Measurements from ENCODE around the gene GDPD2.

GDPD2 gene

DNA sequence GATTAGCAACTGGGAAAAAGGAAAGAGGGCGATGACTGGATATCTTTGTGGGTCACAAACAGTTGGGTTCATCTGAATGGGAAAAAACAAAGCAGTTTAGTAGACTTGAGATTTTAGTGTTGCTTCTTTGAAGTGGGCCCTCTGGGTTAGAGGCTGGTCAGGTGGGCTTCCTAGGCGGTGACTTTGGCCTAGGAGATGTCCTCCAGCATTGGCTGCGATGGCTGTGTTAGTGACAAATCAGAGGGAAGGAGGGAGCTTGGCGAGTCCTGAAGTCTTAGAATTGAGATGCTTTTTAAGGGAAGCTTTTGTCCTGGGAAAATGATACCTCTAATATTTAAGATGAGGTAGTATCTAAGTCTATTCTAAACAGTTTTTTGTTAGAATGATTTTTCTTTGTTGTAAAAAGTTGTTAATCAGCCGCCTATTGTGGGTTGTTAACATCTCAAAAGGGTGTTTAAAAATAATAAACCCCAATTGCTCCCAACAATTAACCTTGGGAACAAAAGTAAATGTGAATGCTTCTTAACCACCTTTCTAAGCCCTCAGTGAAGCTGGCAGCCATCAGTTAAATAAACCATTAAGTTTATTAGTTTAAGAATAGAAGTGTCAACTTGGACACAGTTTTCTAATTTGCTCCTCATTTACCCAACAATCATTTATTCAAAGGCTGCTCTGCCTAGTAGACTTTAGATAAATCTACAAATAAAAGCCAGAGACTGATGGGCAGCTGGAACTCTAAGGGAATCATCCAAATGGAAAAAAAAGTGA lies 53.2 kb downstream of the GDPD2 start:
- no peak for DNase-seq (ENCODE audit: low spot score)

DNA sequence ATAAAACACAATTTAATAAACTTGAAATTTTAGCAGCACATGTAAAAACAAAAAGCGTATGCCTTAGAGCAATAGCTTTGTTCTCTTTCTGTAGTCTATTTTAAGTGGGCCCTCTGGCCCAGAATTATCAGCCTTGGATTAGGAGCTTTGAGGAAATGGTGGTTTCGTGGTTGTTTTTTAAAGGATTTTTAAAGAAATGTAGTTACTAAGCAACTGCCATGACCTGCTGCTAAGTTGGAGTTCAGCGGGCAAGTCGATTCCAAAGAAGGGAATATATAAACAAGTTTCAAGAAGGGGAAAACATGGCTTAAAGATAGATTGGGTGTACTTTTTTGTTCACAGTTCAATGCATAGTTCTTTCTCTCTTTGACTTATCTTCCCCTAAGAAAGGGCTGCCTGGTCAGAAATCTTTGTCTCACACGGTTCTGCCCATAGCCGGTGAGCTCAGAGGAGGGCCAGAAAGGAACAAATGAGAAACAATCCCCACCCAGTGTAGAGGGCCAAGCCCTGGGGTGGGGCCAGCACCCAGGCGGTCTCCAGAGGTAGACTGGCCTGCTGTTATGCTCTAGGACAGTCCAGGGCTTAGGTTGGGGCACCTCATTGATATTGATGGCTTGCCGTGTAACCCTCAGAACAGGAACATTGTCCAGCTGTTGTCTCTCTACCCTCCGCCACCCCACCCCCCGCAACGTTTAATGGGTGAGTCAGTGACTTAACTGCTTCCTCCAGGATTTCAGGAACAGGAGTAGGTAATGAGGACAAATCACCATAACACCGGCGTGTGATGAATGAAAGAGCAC lies 54.0 kb downstream of the GDPD2 start:
- no peak for DNase-seq (ENCODE audit: low spot score)

DNA sequence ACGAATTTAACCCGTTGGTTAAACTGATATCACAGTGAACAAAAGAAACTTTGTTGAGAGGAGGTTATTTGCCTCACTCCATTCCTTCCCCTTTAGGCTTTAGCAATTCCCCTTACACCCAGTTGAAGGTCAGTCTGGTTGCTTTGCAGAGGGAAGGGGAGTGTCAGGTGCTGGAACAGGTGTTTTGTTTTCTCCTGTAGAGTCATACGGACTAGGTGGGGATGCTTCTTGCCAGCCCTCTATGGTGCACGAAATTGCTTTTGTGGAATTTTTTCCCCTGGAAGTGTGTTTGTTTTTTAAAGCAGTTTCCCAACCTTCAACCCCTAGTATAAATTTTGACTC lies 54.6 kb downstream of the GDPD2 start:
- no peak for DNase-seq (ENCODE audit: low spot score)

DNA sequence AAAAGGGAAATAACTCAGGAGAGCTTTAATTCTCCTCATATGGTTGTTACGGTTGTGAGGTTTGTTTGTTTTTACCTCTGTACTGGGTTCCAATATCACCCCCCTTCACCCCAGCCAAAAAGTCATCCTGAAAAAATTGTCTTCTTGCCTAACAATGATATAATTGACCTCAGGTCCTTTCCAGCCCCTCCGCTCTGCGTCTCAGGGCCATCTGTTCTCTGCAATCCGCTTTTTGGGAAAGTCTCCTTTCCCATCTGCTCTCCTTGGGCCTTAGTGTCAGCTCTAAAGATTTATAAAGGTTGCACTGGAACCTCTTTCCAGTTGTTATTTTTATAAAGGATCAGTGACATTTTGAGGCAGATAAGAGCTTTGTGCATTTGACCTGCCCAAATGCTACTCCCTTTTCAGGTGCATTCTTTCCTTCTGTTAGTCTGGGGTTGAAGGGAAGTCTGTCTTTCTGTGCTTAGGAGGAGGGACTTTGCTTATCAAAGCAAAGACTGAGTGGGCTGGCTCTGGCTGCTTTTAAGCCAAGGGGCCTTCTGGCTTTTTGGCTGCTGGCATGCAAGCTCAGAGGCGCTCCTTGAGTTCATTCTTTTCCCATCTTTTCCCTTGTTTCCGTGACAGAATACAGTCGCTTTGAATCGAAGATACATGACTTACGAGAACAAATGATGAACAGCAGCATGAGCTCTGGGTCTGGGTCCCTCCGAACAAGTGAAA lies 55.6 kb downstream of the GDPD2 start:
- DNase-seq (ENCODE audit: low spot score): peak; percentile 46

DNA sequence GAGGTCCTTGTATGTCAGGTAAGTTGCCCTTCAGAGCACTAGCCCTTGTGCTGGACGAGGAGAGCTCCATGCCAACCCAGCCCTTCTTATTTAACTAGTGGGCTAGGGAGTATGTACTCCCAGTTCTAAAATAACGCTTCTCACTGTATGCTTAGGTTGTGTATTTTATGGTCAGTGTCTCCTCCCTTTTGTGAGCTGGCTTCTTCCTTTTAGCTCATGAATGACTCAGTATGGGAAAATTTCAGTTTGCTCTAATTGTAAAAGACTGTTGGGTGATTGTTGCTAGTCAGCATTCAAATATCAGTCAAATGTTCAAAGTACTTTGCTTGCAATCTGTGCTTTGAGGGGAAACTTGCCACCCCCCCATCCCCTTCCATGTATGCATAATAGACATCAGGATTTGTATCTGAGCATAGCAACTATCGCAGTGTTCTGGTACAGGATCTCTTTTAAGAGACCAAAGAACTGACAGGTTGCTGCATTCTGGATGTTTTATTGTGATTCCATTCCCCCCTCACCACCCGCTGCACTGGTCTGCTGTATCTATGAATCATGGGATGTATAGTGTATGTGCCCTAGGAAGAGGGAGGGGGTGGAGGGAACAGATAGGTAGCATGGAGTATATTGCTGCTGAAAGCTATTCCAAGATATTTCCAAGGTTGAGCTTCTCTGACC lies 56.3 kb downstream of the GDPD2 start:
- DNase-seq (ENCODE audit: low spot score): no peak

DNA sequence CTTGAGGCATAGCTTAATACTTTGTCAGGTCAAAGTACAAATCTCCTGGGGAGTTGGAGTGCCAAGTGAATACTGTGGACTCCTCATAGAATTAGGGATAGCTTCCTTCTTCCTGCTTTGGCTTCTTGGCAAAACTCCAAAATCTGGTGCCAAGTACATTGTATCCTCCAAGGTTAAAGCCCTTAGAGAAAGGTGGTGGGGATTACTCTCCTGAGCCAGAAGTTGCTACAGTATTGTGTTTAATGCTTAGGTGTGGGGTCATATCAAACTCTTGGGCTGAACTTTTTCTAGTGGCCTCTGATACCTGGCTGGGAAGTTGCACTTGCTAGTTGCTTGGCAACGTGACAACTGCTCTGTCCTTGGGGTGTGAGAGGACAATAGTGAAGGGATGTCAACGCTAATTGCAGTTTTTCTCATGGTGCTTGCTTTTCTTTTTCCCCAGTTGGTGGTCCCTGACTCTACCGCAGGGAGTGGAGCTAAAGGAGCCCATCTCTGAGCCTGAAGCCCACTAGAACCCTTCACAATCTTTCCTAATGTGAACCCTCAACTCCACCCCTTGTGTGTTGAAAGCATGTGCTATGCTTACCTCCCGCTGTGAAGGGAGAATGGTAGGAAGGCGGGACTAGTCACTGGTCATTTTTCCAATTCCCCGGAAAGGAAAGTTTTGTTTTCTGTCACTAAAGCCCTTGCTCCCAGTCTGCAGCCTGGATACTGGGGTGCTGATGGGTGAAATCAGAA lies 57.0 kb downstream of the GDPD2 start:
- no peak for DNase-seq (ENCODE audit: low spot score)

DNA sequence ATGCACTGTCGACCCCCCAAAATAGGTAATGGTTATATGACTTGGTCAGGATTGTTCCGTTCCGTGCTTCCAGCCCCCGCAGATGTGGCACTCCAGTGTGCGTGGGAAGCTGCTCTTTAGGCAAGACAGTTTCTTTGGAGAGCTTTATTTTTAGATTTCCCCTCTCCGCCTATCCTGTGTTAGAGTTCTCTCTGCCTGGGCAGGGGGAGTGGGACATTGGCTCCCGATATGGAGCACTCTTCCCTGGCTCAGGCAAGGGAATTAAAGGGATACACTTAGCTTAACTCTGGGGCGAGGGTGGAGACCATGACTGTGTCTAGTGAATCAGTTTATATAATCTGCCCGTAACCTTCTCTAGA lies 57.5 kb downstream of the GDPD2 start:
- DNase-seq (ENCODE audit: low spot score): no peak

DNA sequence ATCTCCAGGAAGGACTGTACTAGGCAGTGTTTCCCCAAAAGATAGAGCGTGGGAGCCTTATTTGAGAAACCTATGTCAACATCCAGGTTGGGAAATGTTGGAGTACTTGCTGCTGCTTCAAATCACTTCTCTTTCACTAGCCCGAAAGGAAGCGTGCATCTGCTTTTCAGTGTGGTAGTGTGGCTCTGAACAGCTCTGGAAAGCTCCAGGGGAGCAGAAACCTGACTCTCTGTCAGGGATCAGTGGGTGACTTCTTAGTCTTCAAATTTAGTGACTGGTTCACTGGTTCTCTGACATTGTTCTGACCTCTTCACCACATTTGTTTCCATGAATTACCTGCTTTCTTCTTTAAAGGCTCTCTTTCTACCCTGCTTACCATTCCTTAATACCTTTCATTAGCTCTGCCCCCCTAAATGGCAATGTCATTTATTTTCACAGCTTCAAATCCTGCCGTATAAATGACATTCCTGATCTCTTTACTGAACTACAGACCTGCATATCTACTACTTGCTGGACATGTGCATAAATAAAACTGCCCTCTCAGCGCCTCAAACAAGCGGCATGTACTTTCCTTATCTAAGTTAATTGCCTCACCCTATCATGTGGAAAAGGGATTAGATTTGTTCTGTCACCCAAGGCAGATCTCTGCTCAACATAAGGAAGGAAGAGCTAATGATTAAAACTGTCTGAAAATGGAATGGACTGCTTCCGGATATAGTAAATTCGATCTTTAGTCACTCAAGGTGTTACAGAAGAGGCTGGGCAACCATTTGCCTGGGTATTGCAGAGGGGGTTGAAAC lies 58.6 kb downstream of the GDPD2 start:
- no peak for DNase-seq (ENCODE audit: low spot score)

DNA sequence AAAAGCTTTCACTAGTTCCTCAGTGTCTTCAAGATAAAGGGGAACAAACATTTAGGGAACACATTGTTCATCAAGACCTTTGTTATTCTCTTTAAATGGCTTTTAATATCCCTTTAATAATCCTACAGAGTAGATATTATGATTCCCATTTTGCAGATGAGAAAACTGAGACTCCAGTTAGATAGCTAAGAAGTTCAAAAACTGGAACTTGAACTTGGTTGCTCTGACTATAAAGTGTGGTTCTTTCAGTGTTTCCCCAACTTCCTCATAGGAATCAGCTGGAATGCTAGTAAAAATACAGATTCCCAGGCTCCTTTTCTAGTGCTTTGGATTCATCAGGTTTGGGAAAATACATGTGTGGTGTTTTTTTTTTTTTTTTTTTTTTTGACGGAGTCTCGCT lies 59.2 kb downstream of the GDPD2 start:
- no peak for DNase-seq (ENCODE audit: low spot score)

All from D341Med (cell line).